Mesothelial cell of epicardium (in vitro differentiated cells): ENCODE results near the gene COX17. TPM values are rescaled to one million over a fixed set of nuclear protein-coding genes. Genes with fewer than 3 reads are reported as not detected.

Experiments
- DNase-seq, 2 experiments: peaks; one replicate each; pipeline ENCODE4 v3.0.0; 2021; ENCODE audit warnings: low spot score in 2 of 2; ENCODE audit not compliant: unreplicated experiment in 2 of 2
- H3K27ac Mint-ChIP-seq: 2 replicates; pipeline ENCODE4 v1.8.0; 2021; ENCODE audit warnings: mixed read lengths
- H3K27me3 Mint-ChIP-seq: 2 replicates; pipeline ENCODE4 v1.8.0; 2021; ENCODE audit warnings: low read depth, mixed read lengths
- H3K36me3 Mint-ChIP-seq: 2 replicates; pipeline ENCODE4 v1.8.0; 2021; ENCODE audit warnings: mixed read lengths
- H3K4me1 Mint-ChIP-seq: 2 replicates; pipeline ENCODE4 v1.8.0; 2021; ENCODE audit warnings: mixed read lengths
- H3K4me3 Mint-ChIP-seq: 2 replicates; pipeline ENCODE4 v1.8.0; 2021; ENCODE audit warnings: mild to moderate bottlenecking, moderate library complexity, mixed read lengths
- H3K9me3 Mint-ChIP-seq: 2 replicates; pipeline ENCODE4 v1.8.0; 2021; ENCODE audit warnings: mixed read lengths
- total RNA-seq: library from RNA; stranded (reverse); gene quantifications from 3 replicates; pipeline ENCODE4 v1.2.1, GENCODE V29; 2021
- TF ChIP-seq, protein P1 (sequence below): fragments of 200-600 bp; sonication (generic); IDR thresholded peaks from one replicate; pipeline ENCODE4 v1.5.0; 2021; ENCODE audit warnings: antibody characterized with exemption; ENCODE audit not compliant: unreplicated experiment

Gene COX17
- total RNA-seq, 1 donor from 2014 or later: 18.1 TPM

DNA sequence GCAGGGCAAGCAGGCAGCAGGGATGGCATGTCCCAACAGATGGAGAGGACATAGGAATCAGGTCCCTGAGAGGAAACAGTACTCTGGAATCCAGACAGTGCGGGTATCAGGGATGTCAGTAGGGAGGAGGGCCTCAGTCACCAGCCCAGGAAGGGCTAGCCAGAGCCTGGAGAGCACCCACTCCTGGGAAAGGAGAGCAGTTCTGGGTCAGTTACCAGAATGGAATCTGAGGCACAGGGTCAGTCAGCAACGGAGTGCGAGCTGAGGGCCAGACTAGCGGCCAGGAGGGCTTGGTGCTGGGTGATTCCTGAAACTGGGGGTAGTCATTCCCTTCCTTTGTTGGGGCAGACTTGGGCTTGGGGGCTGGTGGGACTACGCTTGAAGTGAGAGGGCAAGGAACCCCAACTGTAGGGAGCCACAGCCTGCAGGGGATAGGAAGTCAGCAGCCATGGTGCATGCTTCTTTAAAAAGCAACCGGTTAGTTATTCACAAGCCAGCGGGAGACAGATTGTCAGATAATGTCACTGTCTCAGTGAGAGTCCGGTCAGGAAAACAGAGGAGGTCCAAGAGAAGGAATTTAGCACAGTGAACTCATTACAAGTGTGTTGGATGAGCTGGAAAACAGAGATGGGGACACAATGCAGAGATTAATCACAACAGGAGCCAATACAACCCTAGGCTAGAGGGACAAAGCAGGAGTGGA is 51.6 kb downstream of the COX17 start:
- no peak for DNase-seq
- TF ChIP-seq, protein P1, sequence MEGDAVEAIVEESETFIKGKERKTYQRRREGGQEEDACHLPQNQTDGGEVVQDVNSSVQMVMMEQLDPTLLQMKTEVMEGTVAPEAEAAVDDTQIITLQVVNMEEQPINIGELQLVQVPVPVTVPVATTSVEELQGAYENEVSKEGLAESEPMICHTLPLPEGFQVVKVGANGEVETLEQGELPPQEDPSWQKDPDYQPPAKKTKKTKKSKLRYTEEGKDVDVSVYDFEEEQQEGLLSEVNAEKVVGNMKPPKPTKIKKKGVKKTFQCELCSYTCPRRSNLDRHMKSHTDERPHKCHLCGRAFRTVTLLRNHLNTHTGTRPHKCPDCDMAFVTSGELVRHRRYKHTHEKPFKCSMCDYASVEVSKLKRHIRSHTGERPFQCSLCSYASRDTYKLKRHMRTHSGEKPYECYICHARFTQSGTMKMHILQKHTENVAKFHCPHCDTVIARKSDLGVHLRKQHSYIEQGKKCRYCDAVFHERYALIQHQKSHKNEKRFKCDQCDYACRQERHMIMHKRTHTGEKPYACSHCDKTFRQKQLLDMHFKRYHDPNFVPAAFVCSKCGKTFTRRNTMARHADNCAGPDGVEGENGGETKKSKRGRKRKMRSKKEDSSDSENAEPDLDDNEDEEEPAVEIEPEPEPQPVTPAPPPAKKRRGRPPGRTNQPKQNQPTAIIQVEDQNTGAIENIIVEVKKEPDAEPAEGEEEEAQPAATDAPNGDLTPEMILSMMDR: no peak
- no peaks in the 10 kb centered on the region for H3K36me3 Mint-ChIP-seq
- H3K9me3 Mint-ChIP-seq: peaks cover 5% of the 10 kb centered on the region
- H3K27me3 Mint-ChIP-seq: no peaks in the 10 kb centered on the region
- H3K27ac Mint-ChIP-seq: no peak overlapping the region
- no peak overlapping the region for H3K4me3 Mint-ChIP-seq
- peaks cover 8% of the 10 kb centered on the region for H3K4me1 Mint-ChIP-seq

DNA sequence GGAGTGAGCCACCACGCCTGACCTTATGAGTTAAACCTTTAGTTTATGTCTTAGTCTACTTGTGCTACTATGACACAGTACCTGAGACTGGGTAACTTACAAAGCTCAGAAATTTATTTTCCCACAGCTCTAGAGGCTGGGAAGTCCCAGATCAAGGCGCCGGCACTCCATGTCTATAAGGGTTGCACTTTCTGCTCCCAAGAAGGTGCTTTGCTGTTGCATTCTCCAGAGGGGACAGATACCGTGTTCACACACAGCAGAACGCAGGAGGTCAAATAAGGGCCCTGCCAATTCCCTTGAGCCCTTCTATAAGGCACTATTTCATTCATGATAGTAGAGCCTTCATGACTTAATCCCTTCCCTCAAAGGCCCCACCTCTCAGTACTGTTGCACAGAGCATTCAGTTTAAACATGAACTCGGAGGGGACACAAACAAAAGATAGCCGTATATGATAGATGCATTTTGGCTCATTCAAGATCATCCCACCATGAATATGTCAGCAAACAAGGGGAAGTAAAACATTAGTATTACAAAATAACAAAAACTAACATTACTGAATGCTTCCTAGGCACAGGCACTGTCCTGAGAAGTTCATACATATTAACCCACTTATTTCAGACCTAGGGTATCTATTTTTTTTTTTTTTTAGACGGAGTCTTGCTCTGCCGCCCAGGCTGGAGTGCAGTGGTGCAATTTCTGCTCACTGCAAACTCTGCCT is 53.0 kb downstream of the COX17 start:
- peaks cover 1% of the 10 kb centered on the region for H3K4me1 Mint-ChIP-seq
- H3K27ac Mint-ChIP-seq: no peak overlapping the region
- no peak overlapping the region for H3K4me3 Mint-ChIP-seq
- TF ChIP-seq, protein P1: no peak
- H3K36me3 Mint-ChIP-seq: no peaks in the 10 kb centered on the region
- no peaks in the 10 kb centered on the region for H3K27me3 Mint-ChIP-seq
- peaks cover 5% of the 10 kb centered on the region for H3K9me3 Mint-ChIP-seq
- no peak for DNase-seq

DNA sequence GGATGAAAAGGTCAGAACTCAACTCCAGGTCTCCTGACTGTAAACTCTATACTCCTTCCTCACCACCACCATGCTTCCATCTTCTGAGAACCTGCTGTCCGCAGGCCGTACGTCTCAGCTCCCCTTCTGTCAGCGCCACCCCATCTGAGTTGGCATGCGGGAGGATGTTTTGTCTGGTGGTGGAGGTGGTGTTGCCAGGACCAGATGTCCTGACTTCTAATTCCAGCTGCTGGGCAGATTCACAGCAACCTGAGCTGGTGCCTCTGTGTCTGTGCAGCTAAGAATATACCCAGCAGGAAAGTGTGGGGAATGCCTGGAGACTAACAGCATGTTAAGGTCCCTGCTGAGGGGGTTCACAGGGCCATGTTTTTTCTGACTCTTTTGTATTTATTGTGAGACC is 56.3 kb downstream of the COX17 start:
- no peak overlapping the region for H3K27ac Mint-ChIP-seq
- no peak overlapping the region for H3K4me3 Mint-ChIP-seq

More for the DNA sequence above, 56.3 kb downstream of the COX17 start:
- TF ChIP-seq, protein P1: no peak
- no peaks in the 10 kb centered on the region for H3K36me3 Mint-ChIP-seq
- no peak for DNase-seq
- no peaks in the 10 kb centered on the region for H3K27me3 Mint-ChIP-seq
- peaks cover 5% of the 10 kb centered on the region for H3K9me3 Mint-ChIP-seq
- H3K4me1 Mint-ChIP-seq: peaks cover 1% of the 10 kb centered on the region

Other genes starting within 250 kb of the COX17 start
- gene TMEM39A, start 213.8 kb downstream of the COX17 start, total RNA-seq: 66.8 to 75.6 TPM (median 69.6 TPM) in 3 replicates
- 23.5 to 25.7 TPM (median 24.0 TPM) in 3 replicates for gene POGLUT1, start 208.4 kb downstream of the COX17 start, total RNA-seq
- 93.9 to 102 TPM (median 95.9 TPM) in 3 replicates for gene TIMMDC1, start 178.9 kb downstream of the COX17 start, total RNA-seq
- 0.18 to 0.38 TPM in 2 of 3 replicates, not detected in the other for gene CD80, start 117.8 kb downstream of the COX17 start, total RNA-seq
- 1.9 to 2.3 TPM (median 2.2 TPM) in 3 replicates for gene ADPRH, start 97.9 kb downstream of the COX17 start, total RNA-seq
- gene PLA1A, start 79.5 kb downstream of the COX17 start, total RNA-seq: not detected in 3 replicates
- gene POPDC2, start 16.8 kb downstream of the COX17 start, total RNA-seq: 3.4 to 3.5 TPM (median 3.5 TPM) in 3 replicates
- 7.1 to 10.9 TPM (median 8.7 TPM) in 3 replicates for gene CFAP91, start 25.6 kb upstream of the COX17 start, total RNA-seq
- 0.07 to 0.20 TPM (median 0.11 TPM) in 3 replicates for gene NR1I2, start 104.7 kb upstream of the COX17 start, total RNA-seq